Limb (tissue), 2 donors: ENCODE data around the gene CTPS1.

Experiments
- DNase-seq, 2 donors: peaks; one replicate each; pipeline ENCODE4 v3.0.0-alpha.2; 2016; ENCODE audit errors: extremely low spot score in 2 of 2

The CTPS1 gene

GRCh38 chr1:41023279-41023990 lies 43.9 kb downstream of the CTPS1 start:
- no peak for DNase-seq

- no peak for DNase-seq
These were observed 45.5 kb downstream of the CTPS1 start for GRCh38 chr1:41024953-41025352.

DNA sequence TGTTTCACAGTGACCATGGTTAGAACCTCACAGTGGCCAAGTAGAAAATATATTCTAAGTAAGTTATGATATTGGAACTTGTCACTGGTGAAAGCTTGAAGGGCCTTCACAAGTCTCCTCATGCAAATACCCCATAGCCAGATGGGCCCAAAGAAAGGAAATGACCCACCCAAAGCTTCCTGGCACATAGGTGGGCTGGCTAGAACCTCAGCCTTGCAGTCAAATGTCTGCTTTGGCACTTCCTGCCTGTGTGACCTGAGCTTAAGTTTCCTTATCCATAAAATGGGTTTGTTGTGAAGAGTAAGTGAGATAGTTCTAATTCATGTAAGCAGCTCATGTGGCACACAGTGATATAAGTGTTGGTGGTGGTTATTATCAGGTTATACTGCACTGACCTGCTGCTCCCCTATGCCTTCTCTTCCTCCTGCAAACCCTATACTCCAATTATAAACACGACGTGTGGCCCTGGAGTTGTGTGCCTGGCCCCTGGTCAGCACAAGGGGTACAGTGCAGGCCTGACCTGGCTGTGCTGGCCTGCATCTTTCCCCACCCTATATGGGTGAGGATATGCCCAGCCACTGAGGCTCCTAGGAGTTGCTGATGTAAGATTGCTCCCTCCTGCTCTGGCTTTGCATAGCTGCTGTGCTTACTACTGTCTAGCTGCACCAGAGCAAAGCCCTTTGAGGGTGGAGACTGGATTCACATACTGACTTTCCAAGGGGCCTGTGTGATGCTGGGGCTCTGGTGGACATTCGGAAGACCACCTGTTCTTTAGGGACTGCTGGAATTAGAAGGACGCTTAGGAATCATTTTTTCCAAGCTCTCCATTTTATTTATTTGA lies 46.7 kb downstream of the CTPS1 start:
- DNase-seq: no peak

DNA sequence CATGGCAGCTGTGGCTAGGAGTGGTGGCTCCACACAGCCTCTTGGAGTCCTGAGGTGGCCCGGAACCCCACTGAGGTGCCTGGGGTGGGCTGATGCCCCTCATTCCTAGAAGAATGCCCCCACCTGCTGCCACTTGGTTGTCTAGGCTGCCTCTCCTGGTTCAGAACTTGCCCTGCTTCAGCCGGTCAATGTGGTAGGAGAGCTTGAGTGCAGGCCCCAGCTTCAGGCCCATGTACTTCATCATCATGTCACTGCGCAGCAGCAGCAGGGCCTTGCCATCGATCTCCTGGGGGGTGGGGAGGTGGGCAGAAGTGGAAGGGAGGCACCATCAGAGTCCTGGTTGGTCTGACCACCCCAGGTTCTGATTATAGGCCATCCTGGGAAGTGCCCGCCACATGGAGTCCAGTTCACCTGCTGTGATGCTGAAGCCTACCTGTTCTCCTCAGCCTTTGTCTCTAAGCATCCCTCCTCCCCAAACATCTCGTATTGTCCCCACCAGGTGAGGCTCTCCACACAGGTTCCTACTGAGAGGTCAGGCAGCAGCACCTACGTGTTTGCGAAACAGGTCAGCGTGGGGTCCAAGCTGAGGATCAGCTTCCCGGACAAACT lies 48.6 kb downstream of the CTPS1 start:
- DNase-seq: no peak

DNA sequence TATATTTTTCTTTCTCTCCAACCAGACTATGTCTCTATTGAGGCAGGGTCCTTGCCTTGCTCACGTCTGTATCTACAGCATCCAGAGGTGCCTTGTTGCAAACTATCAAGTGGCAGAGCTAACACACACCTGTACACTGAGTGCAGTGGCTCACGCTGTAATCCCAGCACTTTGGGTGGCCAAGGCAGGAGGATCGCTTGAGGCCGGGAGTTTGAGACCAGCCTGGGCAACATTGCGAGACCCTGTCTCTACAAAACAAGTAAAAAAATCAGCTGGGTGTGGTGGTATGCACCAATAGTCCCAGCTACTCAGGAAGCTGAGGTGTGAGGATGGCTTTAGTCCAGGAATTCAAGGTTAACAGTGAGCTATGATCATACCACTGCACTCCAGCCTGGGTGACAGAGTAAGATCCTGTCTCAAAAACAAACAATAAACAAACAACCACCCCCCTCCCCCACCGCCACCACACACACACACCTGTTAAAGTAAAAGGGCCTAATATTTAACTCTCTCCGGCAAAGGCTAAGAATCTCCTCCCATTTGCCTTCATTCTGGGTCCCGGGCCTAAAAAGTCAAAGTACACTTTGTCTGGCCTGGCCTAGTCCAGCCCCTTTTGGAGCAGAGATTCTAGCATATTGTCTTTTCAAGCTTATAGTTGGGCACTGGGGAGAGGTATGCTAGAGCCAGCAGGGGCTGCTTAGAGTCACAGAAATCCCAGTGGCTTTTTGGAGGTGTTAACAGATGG lies 51.5 kb downstream of the CTPS1 start:
- no peak for DNase-seq

- DNase-seq: no peak
These were observed 52.7 kb downstream of the CTPS1 start for GRCh38 chr1:41032147-41032546.

GRCh38 chr1:41033272-41033671 lies 53.8 kb downstream of the CTPS1 start:
- no peak for DNase-seq

GRCh38 chr1:41037116-41037903 lies 57.8 kb downstream of the CTPS1 start:
- no peak for DNase-seq

DNA sequence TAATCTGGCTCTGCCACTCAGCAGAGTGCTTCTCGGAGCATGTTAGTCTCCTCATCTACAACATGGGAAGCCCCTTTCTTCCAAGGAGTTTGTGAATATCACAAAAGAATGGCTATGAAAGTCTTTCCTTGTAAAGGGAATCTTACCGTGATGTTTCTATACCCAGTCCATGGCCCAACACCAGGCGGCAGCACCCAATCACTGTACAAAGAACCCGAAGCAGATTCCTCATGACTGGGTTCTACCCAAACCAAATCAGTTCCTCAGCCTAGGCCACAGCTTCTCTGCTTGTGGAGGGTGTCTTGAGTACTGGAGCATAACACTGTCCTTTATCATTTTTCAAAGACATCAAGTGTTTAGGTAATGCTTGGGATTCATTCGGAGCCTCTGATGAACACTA lies 58.6 kb downstream of the CTPS1 start:
- DNase-seq: no peak

GRCh38 chr1:41041614-41042270 lies 62.2 kb downstream of the CTPS1 start:
- no peak for DNase-seq

- no peak for DNase-seq
These were observed 64.7 kb downstream of the CTPS1 start for GRCh38 chr1:41044187-41044586.

GRCh38 chr1:41045740-41046139 lies 66.2 kb downstream of the CTPS1 start:
- DNase-seq: no peak

DNA sequence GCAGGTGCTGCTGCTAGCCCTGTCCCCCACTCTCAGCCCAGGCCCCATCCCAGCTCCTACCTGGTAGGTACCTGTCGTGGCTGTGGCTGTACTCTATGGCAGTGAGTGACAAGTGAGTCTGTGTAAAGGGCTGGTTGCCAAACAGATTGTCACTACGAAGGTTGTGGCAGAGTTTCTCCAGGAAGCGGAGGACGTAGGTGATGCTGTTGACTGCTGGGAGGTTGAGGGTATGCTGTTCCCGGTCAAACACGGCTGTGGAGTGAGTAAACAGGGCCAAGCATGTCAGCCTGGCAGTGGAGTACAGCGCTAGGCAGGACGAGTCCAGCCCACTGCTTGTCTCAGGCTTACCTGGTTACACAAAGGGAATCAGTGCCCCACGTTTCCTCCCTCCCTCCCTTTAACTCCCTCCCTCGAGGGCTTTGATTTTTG lies 66.9 kb downstream of the CTPS1 start:
- DNase-seq: no peak

- DNase-seq: no peak
These were observed 69.0 kb downstream of the CTPS1 start for GRCh38 chr1:41048540-41048939.

DNA sequence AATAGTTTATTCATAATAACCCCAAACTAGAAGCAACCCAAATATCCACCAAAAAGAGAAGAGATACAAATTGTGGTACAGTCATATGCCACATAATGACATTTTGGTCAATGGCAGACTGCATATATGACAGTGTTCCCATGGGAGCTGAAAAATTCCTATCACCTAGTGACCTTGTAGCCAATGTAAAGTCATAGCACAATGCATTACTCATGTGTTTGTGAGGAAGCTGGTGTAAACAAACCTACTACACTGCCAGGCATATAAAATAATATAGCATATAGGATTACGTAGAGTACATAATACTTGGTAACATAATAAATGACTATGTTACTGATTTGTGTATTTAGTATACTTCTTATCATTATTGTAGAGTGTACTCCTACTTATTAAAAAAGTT lies 71.5 kb downstream of the CTPS1 start:
- no peak for DNase-seq

GRCh38 chr1:41053316-41053715 lies 73.8 kb downstream of the CTPS1 start:
- no peak for DNase-seq

GRCh38 chr1:41056907-41057306 lies 77.4 kb downstream of the CTPS1 start:
- DNase-seq: no peak
